DND-41 (cell line): Measurements from ENCODE around the gene RAPH1.

Experiments
- ATAC-seq: fragments of 200-7000 bp; cut with Tn5 transposase; 3 replicates; pipeline ENCODE4 v1.9.1; 2021; ENCODE audit warnings: low read depth; ENCODE audit not compliant: insufficient read depth
- DNase-seq: peaks from one replicate; pipeline ENCODE4 v3.0.0-alpha.2; 2020
- H2AFZ ChIP-seq: 2 replicates; pipeline ENCODE4 v1.6.0; 2012; ENCODE audit warnings: low read depth, low read length
- H3K27ac ChIP-seq: 2 replicates; pipeline ENCODE4 v1.5.1; 2012; ENCODE audit warnings: low read length, inconsistent platforms
- H3K27me3 ChIP-seq: fragments of 200-600 bp; sonication (generic); 2 replicates; pipeline ENCODE4 v1.6.0; 2012; ENCODE audit warnings: low read length, mild to moderate bottlenecking, inconsistent platforms; ENCODE audit not compliant: insufficient read depth, poor library complexity
- H3K36me3 ChIP-seq: 2 replicates; pipeline ENCODE4 v1.5.1; 2012; ENCODE audit warnings: low read length, inconsistent platforms; ENCODE audit not compliant: insufficient read depth
- H3K4me1 ChIP-seq: 2 replicates; pipeline ENCODE4 v1.5.1; 2012; ENCODE audit warnings: mild to moderate bottlenecking, low read length; ENCODE audit not compliant: insufficient read depth
- H3K4me2 ChIP-seq: 2 replicates; pipeline ENCODE4 v1.6.0; 2012; ENCODE audit warnings: mild to moderate bottlenecking, moderate library complexity, low read length, inconsistent platforms; ENCODE audit not compliant: insufficient read depth
- H3K4me3 ChIP-seq, 2 experiments: fragments of 200-600 bp in 1 of 2; shearing (Covaris generic) in 1 of 2; 2 replicates each; pipeline ENCODE4 v1.5.1; 2012 to 2016; ENCODE audit warnings: inconsistent platforms in 2 of 2, low read length in 2 of 2, mild to moderate bottlenecking in 2 of 2, low read depth in 1 of 2, moderate library complexity in 1 of 2
- H3K79me2 ChIP-seq: 2 replicates; pipeline ENCODE4 v1.6.0; 2012; ENCODE audit warnings: low read length, inconsistent platforms; ENCODE audit not compliant: insufficient read depth
- H3K9ac ChIP-seq: 2 replicates; pipeline ENCODE4 v1.6.0; 2012; ENCODE audit warnings: low read depth, mild to moderate bottlenecking, inconsistent platforms, low read length, moderate library complexity
- H3K9me3 ChIP-seq: 2 replicates; pipeline ENCODE4 v1.5.1; 2012; ENCODE audit warnings: low read length, moderate library complexity, mild to moderate bottlenecking, inconsistent platforms; ENCODE audit not compliant: insufficient read depth, severe bottlenecking
- H4K20me1 ChIP-seq: 2 replicates; pipeline ENCODE4 v1.6.0; 2012; ENCODE audit warnings: low read length; ENCODE audit not compliant: insufficient read depth
- EZH2 ChIP-seq: IDR thresholded peaks from 3 replicates; pipeline ENCODE4 v1.6.1; 2012; ENCODE audit warnings: borderline replicate concordance, low read depth, mild to moderate bottlenecking, moderate library complexity, low read length, inconsistent platforms; ENCODE audit not compliant: severe bottlenecking
- TF ChIP-seq, protein P1 (sequence below): IDR thresholded peaks from 2 replicates; pipeline ENCODE4 v1.5.1; 2012; ENCODE audit warnings: borderline replicate concordance, low read length, moderate library complexity, mild to moderate bottlenecking; ENCODE audit not compliant: poor library complexity, severe bottlenecking; ENCODE audit errors: extremely low read depth

The RAPH1 gene

DNA sequence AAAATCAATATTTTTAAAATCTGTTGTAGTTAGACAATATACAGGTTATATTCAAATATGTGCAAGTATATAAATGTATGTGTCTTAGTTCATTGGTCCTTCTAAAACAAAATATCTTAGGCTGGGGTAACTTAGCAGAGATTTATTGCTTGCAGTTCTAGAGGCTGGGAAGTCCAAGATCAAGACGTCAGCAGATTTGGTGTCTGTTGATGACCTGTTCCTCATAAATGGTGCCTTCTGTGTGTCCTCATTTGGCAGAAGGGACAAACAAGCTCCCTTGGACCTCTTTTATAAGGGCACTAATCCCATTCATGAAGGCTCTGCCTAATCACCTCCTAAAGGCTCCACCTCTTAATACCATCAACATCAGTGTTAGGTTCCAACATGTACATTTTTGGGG is 175.7 kb downstream of the RAPH1 start:
- Histone ChIP-seq H3K4me3 (no peak overlapping the region), H2AFZ (no peak overlapping the region), H4K20me1 (peaks cover 11% of the 10 kb centered on the region; the same call in 1 of the 2 replicates), H3K36me3 (no peaks in the 10 kb centered on the region; the same call in 1 of the 2 replicates), H3K9ac (no peak overlapping the region), H3K9me3 (no peaks in the 10 kb centered on the region), H3K4me2 (no peak overlapping the region), H3K27me3 (no peaks in the 10 kb centered on the region), H3K27ac (no peak overlapping the region), H3K79me2 (peaks cover 78% of the 10 kb centered on the region), H3K4me1 (no peaks in the 10 kb centered on the region)
- DNase-seq (no peak), ATAC-seq (no peak)
- TF ChIP-seq EZH2: no peak
- TF ChIP-seq, protein P1, sequence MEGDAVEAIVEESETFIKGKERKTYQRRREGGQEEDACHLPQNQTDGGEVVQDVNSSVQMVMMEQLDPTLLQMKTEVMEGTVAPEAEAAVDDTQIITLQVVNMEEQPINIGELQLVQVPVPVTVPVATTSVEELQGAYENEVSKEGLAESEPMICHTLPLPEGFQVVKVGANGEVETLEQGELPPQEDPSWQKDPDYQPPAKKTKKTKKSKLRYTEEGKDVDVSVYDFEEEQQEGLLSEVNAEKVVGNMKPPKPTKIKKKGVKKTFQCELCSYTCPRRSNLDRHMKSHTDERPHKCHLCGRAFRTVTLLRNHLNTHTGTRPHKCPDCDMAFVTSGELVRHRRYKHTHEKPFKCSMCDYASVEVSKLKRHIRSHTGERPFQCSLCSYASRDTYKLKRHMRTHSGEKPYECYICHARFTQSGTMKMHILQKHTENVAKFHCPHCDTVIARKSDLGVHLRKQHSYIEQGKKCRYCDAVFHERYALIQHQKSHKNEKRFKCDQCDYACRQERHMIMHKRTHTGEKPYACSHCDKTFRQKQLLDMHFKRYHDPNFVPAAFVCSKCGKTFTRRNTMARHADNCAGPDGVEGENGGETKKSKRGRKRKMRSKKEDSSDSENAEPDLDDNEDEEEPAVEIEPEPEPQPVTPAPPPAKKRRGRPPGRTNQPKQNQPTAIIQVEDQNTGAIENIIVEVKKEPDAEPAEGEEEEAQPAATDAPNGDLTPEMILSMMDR: no peak

DNA sequence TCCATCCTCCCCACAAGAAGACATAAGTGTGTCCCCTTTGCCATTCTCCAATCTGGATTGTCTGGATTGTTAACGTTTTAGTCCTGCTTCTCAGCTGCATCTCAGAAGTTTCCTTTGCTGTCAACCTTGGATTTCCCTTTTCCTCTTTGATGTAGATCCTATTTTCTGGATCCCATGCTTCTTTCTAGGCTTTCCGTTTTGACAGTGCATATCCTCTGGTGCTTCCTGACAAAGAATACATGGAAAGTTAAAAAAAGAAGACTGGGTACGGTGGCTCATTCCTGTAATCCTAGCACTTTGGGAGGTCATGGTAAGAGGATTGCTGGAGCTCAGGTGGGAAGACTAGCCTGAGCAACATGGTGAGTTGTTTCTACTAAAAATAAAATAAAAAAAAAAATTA is 180.1 kb downstream of the RAPH1 start:
- Histone ChIP-seq H3K36me3 (no peaks in the 10 kb centered on the region; the same call in 1 of the 2 replicates), H3K9me3 (no peaks in the 10 kb centered on the region), H3K4me1 (no peaks in the 10 kb centered on the region), H3K4me3 (no peak overlapping the region), H3K79me2 (peaks cover 85% of the 10 kb centered on the region), H4K20me1 (peaks cover 8% of the 10 kb centered on the region; the same call in 1 of the 2 replicates), H3K9ac (no peak overlapping the region), H3K27me3 (no peaks in the 10 kb centered on the region), H2AFZ (no peak overlapping the region), H3K27ac (no peak overlapping the region), H3K4me2 (no peak overlapping the region)
- no peak for DNase-seq
- no peak for ATAC-seq
- TF ChIP-seq, protein P1: no peak
- no peak for TF ChIP-seq EZH2

DNA sequence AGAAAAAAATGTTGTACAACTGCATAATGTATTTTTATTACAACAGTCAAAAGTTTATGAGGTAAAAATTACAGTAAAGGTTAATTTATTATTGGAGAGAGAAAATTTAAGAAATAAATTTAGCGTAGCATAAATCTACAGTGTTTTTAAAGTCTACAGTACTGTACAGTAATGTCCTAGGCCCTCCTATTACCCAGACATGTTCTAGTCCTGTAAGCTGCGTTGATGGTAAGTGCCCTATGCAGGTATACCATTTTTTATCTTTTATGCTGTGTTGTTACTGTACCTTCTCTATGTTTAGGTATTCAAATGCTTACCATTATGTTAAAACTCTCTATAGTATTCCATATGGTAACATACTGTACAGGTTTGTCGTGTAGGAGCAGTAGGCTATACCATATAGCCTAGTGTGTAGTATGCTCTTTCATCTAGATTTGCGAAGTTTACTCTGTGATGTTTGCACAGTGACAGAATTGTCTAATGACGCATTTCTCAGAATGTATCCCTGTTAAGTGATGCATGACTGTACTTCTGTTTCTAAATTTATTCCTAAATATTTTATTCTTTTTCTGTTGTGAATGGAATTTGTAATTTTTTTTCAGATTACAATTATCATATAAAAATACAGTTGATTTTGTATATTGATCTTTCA is 182.4 kb downstream of the RAPH1 start:
- Histone ChIP-seq H3K79me2 (peaks cover 85% of the 10 kb centered on the region), H3K4me2 (no peak overlapping the region), H3K27ac (no peak overlapping the region), H3K36me3 (no peaks in the 10 kb centered on the region; the same call in 1 of the 2 replicates), H3K9me3 (no peaks in the 10 kb centered on the region), H3K4me1 (no peaks in the 10 kb centered on the region), H3K9ac (no peak overlapping the region), H3K27me3 (no peaks in the 10 kb centered on the region), H4K20me1 (peaks cover 8% of the 10 kb centered on the region; the same call in 1 of the 2 replicates), H2AFZ (no peak overlapping the region), H3K4me3 (no peak overlapping the region)
- TF ChIP-seq EZH2: no peak
- TF ChIP-seq, protein P1: no peak
- ATAC-seq (no peak), DNase-seq (no peak)
